SH-SY5Y (cell line): ENCODE data around the gene RBM38.

ENCODE experiments used
- GATA2 ChIP-seq: IDR thresholded peaks from 2 replicates; pipeline ENCODE4 v1.6.1; 2011; ENCODE audit warnings: mild to moderate bottlenecking, low read depth, low read length
- GATA3 ChIP-seq: IDR thresholded peaks from 2 replicates; pipeline ENCODE4 v1.6.1; 2011; ENCODE audit warnings: low read depth, mild to moderate bottlenecking, low read length, moderate library complexity

Gene RBM38

GRCh38 chr20:57437267-57437666, 46.1 kb downstream of the RBM38 start:
- TF ChIP-seq GATA3 (no peak), GATA2 (no peak)

GRCh38 chr20:57437672-57438330, 46.6 kb downstream of the RBM38 start:
- no peak for TF ChIP-seq GATA3
- TF ChIP-seq GATA2: no peak

DNA sequence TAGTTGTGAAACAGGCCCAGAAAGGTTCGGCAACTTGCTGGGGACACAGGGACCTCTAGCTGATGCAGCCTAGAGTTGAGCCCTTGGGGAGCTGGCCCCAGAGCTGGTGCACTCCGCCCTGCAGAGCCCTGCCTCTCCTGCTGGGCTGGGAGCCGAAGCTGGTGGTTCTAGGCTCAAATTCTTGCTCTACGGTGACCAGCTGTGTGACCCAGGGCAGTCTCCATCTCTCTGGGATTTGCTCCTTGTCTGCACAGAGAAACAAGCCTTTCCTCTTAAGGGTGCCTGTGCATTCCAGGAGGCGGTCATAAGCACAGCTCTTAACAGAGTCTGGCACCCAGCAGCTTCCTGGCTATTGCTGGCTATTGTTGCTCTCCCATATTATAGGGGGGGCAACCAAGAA, 47.4 kb downstream of the RBM38 start:
- TF ChIP-seq GATA3 (no peak), GATA2 (no peak)

- TF ChIP-seq GATA3 (no peak), GATA2 (no peak)
These were observed 48.2 kb downstream of the RBM38 start for GRCh38 chr20:57439432-57439831.

DNA sequence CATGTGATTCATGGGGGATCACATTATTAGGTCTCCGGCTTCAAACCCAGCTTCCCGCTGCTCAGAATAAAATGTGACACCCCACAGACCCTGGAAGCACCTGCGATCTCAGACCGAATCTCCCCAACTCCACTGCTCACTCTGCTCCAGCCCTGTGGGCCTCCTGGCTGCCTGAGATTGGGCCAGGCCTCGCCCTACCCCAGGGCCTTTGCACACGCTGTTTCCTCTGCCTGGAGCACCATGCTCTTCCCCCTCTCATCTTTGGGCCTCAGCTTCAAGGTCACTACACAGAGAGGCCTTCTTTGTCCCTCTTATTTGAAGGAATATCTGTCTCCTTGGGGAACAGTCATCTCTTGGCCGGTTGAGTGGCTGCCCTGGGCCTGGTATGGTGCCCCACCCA, 48.8 kb downstream of the RBM38 start:
- no peak for TF ChIP-seq GATA3
- no peak for TF ChIP-seq GATA2

DNA sequence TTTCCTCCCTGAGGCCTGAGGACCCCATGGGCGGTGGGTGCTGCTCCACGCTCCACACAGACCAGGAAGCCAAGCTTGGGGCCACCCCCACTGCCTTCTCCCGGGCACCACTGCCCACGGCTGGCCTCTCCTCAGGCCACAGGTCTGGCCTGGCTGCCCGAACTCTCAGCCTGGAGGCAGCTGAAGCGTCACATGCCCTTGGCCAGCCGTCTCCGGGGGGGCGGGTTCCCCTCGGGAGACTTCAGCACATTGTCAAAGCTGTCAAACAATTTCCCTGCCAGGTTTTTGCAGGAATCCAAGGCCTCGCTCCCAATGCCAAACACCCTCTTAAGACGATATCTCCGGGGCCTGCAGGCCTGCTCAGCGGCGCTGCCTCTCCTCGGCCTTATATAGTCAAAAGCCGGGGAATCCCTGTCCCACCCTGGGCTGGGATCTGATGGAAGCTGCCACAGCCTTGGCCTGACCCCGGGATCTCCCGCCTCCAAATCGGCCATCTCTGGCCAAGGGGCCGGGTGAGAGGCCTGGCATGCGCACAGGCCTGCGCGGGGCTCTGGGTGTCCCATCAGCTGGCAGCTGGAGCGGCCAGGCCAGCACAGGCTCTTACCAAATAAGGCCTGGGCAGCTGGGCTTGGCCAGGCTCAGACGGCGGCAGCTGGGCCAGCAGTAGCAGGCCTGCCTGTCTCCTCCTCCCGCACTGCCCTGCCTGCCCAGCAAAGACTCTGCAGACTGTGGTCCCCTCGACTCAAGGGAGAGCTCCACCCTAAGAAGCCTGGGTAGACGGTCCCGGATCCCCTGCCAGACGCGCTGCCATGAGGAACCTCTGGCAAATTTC, 49.7 kb downstream of the RBM38 start:
- TF ChIP-seq GATA2 (no peak), GATA3 (no peak)

DNA sequence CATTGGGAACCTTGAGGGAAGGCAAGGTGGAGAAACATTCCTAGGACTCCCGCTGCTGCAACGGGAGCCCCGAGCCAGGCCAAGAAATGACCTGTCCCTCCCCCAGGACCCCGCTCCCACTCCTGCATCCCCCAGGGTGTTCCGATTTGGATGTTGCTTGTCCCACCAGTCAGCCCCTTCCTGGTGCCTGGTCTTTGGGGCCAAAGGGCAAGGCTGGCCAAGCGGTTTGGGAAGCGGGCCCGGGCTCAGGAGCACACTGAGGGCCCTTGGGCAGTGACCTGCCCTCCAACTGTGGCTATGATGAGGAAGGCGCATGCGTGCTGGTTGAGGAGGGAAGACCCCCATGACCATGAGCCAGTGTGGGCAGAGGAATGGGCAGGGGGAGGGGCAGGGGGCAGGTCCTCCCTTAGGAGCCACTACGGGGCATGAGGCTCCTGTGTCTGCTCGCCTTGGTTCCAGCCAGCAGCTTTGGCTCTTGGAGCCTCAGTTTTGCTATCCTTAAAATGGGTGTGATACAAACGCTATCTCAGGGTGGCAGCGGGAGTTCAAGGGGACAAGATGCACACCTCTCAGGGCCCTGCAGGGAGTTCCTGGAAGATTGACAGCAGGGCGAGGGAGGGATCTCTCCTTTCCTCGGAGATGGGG, 50.4 kb downstream of the RBM38 start:
- TF ChIP-seq GATA2 (no peak), GATA3 (no peak)

DNA sequence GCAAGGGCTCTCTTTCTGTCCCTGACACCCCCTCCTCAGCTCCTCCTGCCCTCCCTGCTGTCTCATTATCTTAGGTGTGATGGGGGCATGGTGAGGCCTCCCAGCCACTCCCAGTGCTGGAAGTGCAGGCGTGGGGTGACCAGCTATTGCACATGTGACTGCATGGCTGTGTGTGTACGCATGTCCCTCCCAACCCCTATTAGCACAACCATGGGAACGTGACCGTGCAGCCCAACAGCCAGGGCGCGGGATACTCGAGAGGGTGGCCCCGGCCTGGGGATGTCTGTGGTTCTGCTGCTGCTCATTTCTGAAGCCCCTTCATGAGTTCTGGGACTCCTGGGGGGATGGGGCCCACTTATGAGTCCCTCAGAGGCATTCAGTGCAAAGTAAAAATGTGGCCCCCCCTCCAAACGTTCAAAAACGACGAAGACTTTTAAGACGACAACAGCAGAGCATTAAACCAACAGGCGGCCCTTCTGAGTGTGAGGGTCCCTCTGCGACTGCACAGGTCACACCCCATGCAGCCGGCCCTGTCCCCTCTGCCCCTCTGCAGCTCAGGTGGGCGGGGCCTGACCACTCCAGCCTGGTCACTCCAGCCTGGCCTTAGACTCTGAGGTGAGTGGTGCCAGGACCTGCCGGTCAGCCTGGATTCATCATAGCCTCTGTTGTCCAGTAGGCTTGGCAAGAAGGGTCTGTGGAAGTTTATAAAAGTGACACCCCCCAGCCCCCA, 51.1 kb downstream of the RBM38 start:
- TF ChIP-seq GATA3 (no peak), GATA2 (no peak)

GRCh38 chr20:57442888-57443239, 51.7 kb downstream of the RBM38 start:
- TF ChIP-seq GATA2: no peak
- TF ChIP-seq GATA3: no peak

DNA sequence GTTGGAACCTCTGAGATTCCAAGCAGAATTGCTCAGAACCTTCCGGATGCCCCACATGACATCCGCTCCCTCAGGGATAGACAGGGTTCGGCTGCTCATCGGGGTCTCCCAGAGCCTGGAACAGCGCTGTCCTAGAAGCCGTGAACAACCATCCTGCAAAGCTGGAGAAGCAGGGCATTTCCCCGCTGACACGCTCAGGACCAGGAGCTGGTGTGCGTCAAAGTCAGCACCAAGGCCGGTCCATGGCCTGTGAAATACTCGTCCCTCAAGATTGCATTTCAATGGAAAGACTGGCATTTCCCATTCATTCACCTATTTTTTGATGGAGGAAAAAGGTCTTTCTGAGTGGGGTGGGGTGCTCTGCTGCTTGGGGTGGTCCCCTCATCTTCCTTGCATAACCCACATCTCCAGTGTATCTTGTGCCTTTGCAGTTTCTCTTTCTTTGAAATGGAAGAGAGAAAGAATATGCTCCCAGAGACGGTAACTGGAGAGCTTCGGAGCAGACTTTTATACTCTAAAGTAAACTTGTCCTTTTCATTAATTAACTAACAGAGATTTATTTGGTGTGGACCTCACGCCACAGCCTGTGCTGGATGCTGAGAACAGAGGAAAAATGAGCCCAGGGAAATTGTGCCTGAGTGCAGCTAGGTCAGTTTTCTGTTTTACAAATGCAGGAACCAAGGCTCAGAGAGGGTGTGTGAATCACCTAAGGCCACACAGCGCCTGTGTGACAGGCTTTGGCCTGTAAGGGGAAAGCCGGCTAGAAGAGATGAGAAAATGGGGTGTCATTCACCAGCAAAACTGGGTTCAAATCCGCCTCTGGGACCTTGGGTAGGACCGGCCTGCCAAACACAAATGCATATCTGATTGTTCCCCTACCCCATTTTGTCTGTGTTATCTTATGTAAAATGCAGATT, 52.4 kb downstream of the RBM38 start:
- TF ChIP-seq GATA2: no peak
- no peak for TF ChIP-seq GATA3

GRCh38 chr20:57444394-57445048, 53.3 kb downstream of the RBM38 start:
- TF ChIP-seq GATA2 (no peak), GATA3 (no peak)

DNA sequence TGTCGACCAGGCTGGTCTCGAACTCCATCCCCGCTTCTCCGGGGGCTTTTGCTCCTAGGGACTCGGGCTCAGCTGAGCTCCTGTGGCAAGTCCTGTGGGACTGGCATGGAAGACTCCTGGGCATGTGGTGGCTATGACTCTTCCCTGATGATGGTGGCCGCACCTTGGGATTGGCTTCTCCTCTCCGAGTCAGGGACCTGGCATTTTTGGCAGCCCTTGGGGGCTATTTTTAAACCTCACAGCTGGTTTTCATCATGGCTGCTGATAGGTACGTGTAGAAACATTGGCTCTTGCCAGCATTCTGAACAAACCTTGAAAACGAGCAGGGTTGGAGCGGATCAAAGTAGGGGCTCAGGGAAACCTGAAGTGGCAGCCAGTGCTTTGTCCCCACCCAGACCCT, 54.1 kb downstream of the RBM38 start:
- TF ChIP-seq GATA3 (no peak), GATA2 (no peak)

GRCh38 chr20:57445774-57446173, 54.6 kb downstream of the RBM38 start:
- TF ChIP-seq GATA3 (no peak), GATA2 (no peak)
